T-cell (primary cell): ENCODE measurements around the gene TMPRSS11E. TPM values are rescaled to one million over a fixed set of nuclear protein-coding genes. Genes with fewer than 3 reads are reported as not detected.
"Not testable (repeated sequence)": the region's sequence is repeated elsewhere in the genome, so short reads cannot be mapped to it uniquely, and the experiment has no call there.

ENCODE experiments used
- ATAC-seq, 4 experiments: fragments of 200-7000 bp in 3 of 4; fragments of 150-1000 bp in 1 of 4; cut with Tn5 transposase; replicated peaks in 1 of 4; 1 replicate in 3 of 4; 2 replicates in 1 of 4; pipeline ENCODE4 v1.10.0; 2021; ENCODE audit warnings: moderate library complexity in 3 of 4, mild to moderate bottlenecking in 2 of 4, moderate number of reproducible peaks in 1 of 4
- CTCF ChIA-PET, 2 donors: fragments of 300-600 bp; sonication (Branson Sonifier 250); formaldehyde crosslinking; loops; one replicate each; lab custom pipeline; 2022; ENCODE audit warnings: antibody characterized with exemption in 2 of 2; lab: Charles Lee
- POLR2A ChIA-PET, 2 donors: fragments of 300-600 bp; sonication (Branson Sonifier 250); formaldehyde crosslinking; loops; one replicate each; lab custom pipeline; 2022; ENCODE audit warnings: antibody characterized with exemption in 2 of 2; lab: Charles Lee
- DNase-seq, 35 experiments: peaks; one replicate each; pipeline versions ENCODE4 v3.0.0 to v3.0.0-alpha.2; 2013 to 2023
- H3K27ac ChIP-seq: one replicate; pipeline ENCODE4 v1.5.1; 2013; ENCODE audit warnings: low read length
- H3K27me3 ChIP-seq, 2 experiments: replicated peaks in 1 of 2; 1 replicate in 1 of 2; 2 replicates in 1 of 2; pipeline versions ENCODE4 v1.6.1 to v1.7.0; 2013; ENCODE audit warnings: low read length in 1 of 2, mixed read lengths in 1 of 2; ENCODE audit not compliant: control insufficient read depth in 2 of 2, insufficient read depth in 2 of 2; ENCODE audit errors: extremely low read depth in 1 of 2
- H3K36me3 ChIP-seq, 2 donors: 1 replicate in 1 of 2; 2 replicates in 1 of 2; pipeline versions ENCODE4 v1.6.1 to v1.7.0; 2013; ENCODE audit warnings: low read length in 1 of 2; ENCODE audit not compliant: control insufficient read depth in 2 of 2, insufficient read depth in 1 of 2; ENCODE audit errors: extremely low read depth in 1 of 2
- H3K4me1 ChIP-seq, 2 experiments: 1 replicate in 1 of 2; 2 replicates in 1 of 2; pipeline versions ENCODE4 v1.6.1 to v1.7.0; 2013; ENCODE audit warnings: low read length in 2 of 2, mixed read lengths in 1 of 2; ENCODE audit not compliant: insufficient read depth in 2 of 2, control insufficient read depth in 1 of 2; ENCODE audit errors: extremely low read depth in 1 of 2
- H3K4me3 ChIP-seq, 2 donors: 1 replicate in 1 of 2; 2 replicates in 1 of 2; pipeline versions ENCODE4 v1.5.1 to v1.7.0; 2013; ENCODE audit warnings: mild to moderate bottlenecking in 2 of 2, low read length in 1 of 2, moderate library complexity in 1 of 2; ENCODE audit not compliant: control insufficient read depth in 1 of 2; ENCODE audit errors: extremely low read depth in 1 of 2
- H3K9me3 ChIP-seq: 2 replicates; pipeline ENCODE4 v1.7.0; 2013
- H3K27ac Mint-ChIP-seq, 2 donors: one replicate each; pipeline ENCODE4 v1.8.0; 2020 to 2021; ENCODE audit warnings: mild to moderate bottlenecking in 2 of 2, mixed read lengths in 2 of 2
- H3K27me3 Mint-ChIP-seq, 2 donors: one replicate each; pipeline ENCODE4 v1.8.0; 2021 to 2022; ENCODE audit warnings: mixed read lengths in 2 of 2
- H3K36me3 Mint-ChIP-seq: one replicate; pipeline ENCODE4 v1.8.0; 2021; ENCODE audit warnings: mixed read lengths
- H3K4me1 Mint-ChIP-seq, 3 donors: one replicate each; pipeline ENCODE4 v1.8.0; 2020 to 2022; ENCODE audit warnings: mixed read lengths in 3 of 3, mild to moderate bottlenecking in 1 of 3
- H3K4me3 Mint-ChIP-seq, 3 donors: one replicate each; pipeline ENCODE4 v1.8.0; 2020 to 2022; ENCODE audit warnings: mild to moderate bottlenecking in 3 of 3, mixed read lengths in 3 of 3, moderate library complexity in 3 of 3
- H3K9me3 Mint-ChIP-seq, 3 donors: one replicate each; pipeline ENCODE4 v1.8.0; 2020 to 2022; ENCODE audit warnings: mixed read lengths in 3 of 3
- WGBS: methylation state at CpG from one replicate; pipeline ENCODE4 v1.1.5; 2013; ENCODE audit warnings: missing lambda C conversion rate; ENCODE audit not compliant: insufficient coverage; 5-methylcytosine and 5-hydroxymethylcytosine counted together
- total RNA-seq, 35 experiments: library from RNA in 6 of 35; stranded (reverse) in 6 of 35; fragments of 120-200 nt in 1 of 35; gene quantifications; one replicate each; pipeline versions ENCODE4 v1.2.1 to v1.2.4 and lab custom pipeline; 2013 to 2026

The TMPRSS11E gene, protein sequence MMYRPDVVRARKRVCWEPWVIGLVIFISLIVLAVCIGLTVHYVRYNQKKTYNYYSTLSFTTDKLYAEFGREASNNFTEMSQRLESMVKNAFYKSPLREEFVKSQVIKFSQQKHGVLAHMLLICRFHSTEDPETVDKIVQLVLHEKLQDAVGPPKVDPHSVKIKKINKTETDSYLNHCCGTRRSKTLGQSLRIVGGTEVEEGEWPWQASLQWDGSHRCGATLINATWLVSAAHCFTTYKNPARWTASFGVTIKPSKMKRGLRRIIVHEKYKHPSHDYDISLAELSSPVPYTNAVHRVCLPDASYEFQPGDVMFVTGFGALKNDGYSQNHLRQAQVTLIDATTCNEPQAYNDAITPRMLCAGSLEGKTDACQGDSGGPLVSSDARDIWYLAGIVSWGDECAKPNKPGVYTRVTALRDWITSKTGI
- total RNA-seq (under 1 TPM in 1 of 5 donors, not detected in 4; 0.26 TPM), total RNA-seq (lab: John Stamatoyannopoulos, UW) (0 to 1.2 (median 0.14) reads per million in 29 experiments)
- not detected for total RNA-seq (2013)

DNA sequence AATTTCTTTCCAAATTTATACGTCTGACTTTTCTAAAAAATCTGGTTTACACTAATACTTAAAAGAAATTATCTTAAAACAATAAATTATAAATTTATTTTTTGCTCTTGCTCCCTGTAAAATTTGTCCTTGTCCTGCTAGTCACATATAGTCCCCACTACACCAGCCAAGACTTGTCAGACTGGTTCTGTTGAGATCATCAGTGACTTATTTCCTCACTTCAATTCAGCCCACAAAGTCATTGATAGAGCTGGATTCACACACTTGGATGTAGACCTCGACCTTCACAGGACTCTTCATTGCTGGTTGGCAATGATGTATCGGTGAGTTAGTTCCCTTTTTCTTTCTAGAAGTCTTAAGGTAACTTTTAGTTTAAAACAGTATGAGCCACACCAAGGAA is at the start of gene TMPRSS11E:
TMPRSS11E (plus strand) TSS at position 263 of the 400 bp plus-strand sequence; CDS start at position 313, 50 bp downstream.
- peaks cover 0 to 6% of the 10 kb centered on the region in 2 experiments for H3K4me1 ChIP-seq
- Mint-ChIP-seq H3K4me1 (peaks cover 7 to 41% (median 26%) of the 10 kb centered on the region in 3 donors), H3K4me3 (no peak within 1 kb of the TSS), H3K27ac (no peak within 1 kb of the TSS), H3K9me3 (no peaks in the 10 kb centered on the region), H3K27me3 (peaks cover 0 to 3% of the 10 kb centered on the region in 2 donors), H3K36me3 (no peaks in the 10 kb centered on the region)
- no CpG with 5 or more reads among the region's 3 CpGs for WGBS
- ChIA-PET CTCF (no interaction called here), POLR2A (no interaction called here)
- H3K4me3 ChIP-seq = no peak within 1 kb of the TSS
- ATAC-seq = no peak
- no peak for DNase-seq
- H3K9me3 ChIP-seq = no peaks in the 10 kb centered on the region
- no peaks in the 10 kb centered on the region for H3K27me3 ChIP-seq
- H3K27ac ChIP-seq = no peak within 1 kb of the TSS
- no peaks in the 10 kb centered on the region for H3K36me3 ChIP-seq

GRCh38 chr4:68399306-68399705 is 48.0 kb upstream of the TMPRSS11E start:
- no peak overlapping the region for H3K27ac ChIP-seq
- no CpG with 5 or more reads among the region's 4 CpGs for WGBS
- ChIA-PET POLR2A (no interaction called here), CTCF (no interaction called here)
- no peak overlapping the region for H3K4me3 ChIP-seq
- DNase-seq (no peak), ATAC-seq (no peak)
- H3K27ac Mint-ChIP-seq = no peak overlapping the region
- no peak overlapping the region for H3K4me3 Mint-ChIP-seq
- no peaks in the 10 kb centered on the region for H3K36me3 ChIP-seq
- no peaks in the 10 kb centered on the region for H3K4me1 ChIP-seq
- peaks cover 0 to 8% (median 0%) of the 10 kb centered on the region in 3 donors for H3K4me1 Mint-ChIP-seq
- no peaks in the 10 kb centered on the region for H3K36me3 Mint-ChIP-seq
- H3K9me3 Mint-ChIP-seq = peaks cover 0 to 3% (median 0%) of the 10 kb centered on the region in 3 donors
- no peaks in the 10 kb centered on the region for H3K27me3 ChIP-seq
- peaks cover 2 to 4% of the 10 kb centered on the region in 2 donors for H3K27me3 Mint-ChIP-seq
- H3K9me3 ChIP-seq = no peaks in the 10 kb centered on the region

DNA sequence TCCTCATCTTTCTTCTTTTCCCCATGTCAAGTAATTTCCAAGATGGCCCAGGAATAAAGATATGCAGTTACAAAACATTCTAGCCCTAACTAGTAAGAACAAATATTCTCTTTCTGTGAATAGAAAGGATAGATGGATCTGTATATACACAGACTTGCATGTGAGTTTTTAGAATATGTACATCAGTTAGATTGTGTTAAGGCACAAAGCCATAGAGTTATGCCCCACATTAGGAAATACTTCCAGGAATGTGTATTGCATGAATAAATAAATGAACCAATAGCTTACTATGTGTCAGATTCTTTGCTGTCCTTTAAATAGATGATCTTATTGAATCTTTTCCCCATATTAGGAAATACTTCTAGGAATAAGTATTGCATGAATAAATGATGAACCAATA is 46.0 kb upstream of the TMPRSS11E start:
- Histone ChIP-seq H3K4me3 (no peak overlapping the region), H3K27ac (no peak overlapping the region), H3K4me1 (no peaks in the 10 kb centered on the region), H3K27me3 (no peaks in the 10 kb centered on the region), H3K9me3 (no peaks in the 10 kb centered on the region), H3K36me3 (no peaks in the 10 kb centered on the region)
- ChIA-PET POLR2A (no interaction called here), CTCF (interaction anchor here in 1 of 2 donors (0.6 kb wide), 1 partner anchor 1423 kb away, joined by 3 read pairs; no protein-coding TSS in a partner anchor)
- H3K4me1 Mint-ChIP-seq = peaks cover 0 to 8% (median 0%) of the 10 kb centered on the region in 3 donors
- no peak overlapping the region for H3K4me3 Mint-ChIP-seq
- DNase-seq = no peak
- no peaks in the 10 kb centered on the region for H3K9me3 Mint-ChIP-seq
- peaks cover 0 to 3% of the 10 kb centered on the region in 2 donors for H3K27me3 Mint-ChIP-seq
- no peak overlapping the region for H3K27ac Mint-ChIP-seq
- no peak for ATAC-seq
- no peaks in the 10 kb centered on the region for H3K36me3 Mint-ChIP-seq

- Mint-ChIP-seq H3K4me3 (no peak overlapping the region), H3K9me3 (no peaks in the 10 kb centered on the region), H3K27ac (no peak overlapping the region), H3K4me1 (no peaks in the 10 kb centered on the region), H3K27me3 (peaks cover 0 to 3% of the 10 kb centered on the region in 2 donors), H3K36me3 (no peaks in the 10 kb centered on the region)
- no peaks in the 10 kb centered on the region for H3K36me3 ChIP-seq
- no peaks in the 10 kb centered on the region for H3K4me1 ChIP-seq
- no peak overlapping the region for H3K27ac ChIP-seq
- ATAC-seq (no peak), DNase-seq (no peak)
- no peak overlapping the region for H3K4me3 ChIP-seq
- POLR2A ChIA-PET = no interaction called here
- H3K27me3 ChIP-seq = peaks cover 0 to 3% of the 10 kb centered on the region in 2 experiments
- CTCF ChIA-PET = no interaction called here
- 63% methylated on average over 2 of the region's 2 CpGs for WGBS
- no peaks in the 10 kb centered on the region for H3K9me3 ChIP-seq
These were observed 43.1 kb upstream of the TMPRSS11E start for GRCh38 chr4:68404153-68404552.

DNA sequence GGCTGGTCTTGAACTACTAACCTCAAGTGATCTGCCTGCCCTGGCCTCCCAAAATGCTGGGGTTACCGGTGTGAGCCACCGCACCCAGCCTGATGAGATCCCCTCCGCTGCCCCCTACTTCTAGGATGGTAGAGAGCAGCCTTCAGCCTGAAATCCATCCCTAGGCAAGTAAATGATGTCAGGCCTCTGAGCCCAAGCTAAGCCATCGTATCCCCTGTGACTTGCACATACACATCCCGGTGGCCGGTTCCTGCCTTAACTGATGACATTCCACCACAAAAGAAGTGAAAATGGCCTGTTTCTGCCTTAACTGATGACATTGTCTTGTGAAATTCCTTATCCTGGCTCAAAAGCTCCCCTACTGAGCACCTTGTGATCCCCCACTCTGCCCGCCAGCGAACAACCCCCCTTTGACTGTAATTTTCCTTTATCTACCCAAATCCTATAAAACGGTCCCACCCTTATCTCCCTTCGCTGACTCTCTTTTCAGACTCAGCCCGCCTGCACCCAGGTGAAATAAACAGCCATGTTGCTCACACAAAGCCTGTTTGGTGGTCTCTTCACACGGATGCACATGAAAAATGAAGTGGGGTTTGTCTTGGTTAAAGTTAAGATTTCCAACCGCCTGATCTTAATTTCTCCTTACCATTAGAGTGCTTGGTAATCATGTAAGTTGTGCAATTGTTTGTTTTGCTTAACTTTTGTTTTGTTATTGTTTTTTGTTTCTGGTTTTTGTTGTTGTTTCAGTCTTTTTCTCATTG is 41.4 kb upstream of the TMPRSS11E start:
- H3K4me1 Mint-ChIP-seq, H3K27me3 Mint-ChIP-seq, H3K4me1 ChIP-seq, CTCF ChIA-PET, DNase-seq, H3K4me3 ChIP-seq, H3K4me3 Mint-ChIP-seq, H3K27ac Mint-ChIP-seq, ATAC-seq, H3K27me3 ChIP-seq, H3K36me3 ChIP-seq, POLR2A ChIA-PET, H3K9me3 Mint-ChIP-seq, H3K36me3 Mint-ChIP-seq, H3K27ac ChIP-seq, H3K9me3 ChIP-seq: not testable (repeated sequence)
- 96% methylated on average over 6 of the region's 13 CpGs for WGBS

DNA sequence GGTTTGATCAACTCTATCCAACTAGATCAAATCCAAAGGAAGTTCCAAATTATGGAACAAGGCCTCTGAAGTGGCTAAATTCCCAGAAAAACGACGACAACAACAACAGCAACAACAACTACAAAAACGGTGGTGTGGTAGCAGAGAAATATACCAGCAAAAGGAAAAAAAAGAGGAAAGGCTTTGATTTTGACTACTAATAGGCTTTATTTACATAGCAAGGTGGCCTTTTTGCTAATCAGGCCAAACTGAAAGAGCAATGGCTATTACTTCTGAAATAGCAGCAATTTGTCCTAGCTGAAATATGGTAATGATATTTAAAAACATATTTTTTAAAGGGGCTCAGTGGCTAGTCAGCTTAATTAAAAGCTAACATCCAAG is 40.8 kb upstream of the TMPRSS11E start:
- H3K9me3 ChIP-seq = no peaks in the 10 kb centered on the region
- no peaks in the 10 kb centered on the region for H3K4me1 Mint-ChIP-seq
- H3K27me3 ChIP-seq = peaks cover 0 to 5% of the 10 kb centered on the region in 2 experiments

More for the DNA sequence above, 40.8 kb upstream of the TMPRSS11E start:
- H3K4me3 Mint-ChIP-seq = no peak overlapping the region
- Histone ChIP-seq H3K36me3 (no peaks in the 10 kb centered on the region), H3K27ac (no peak overlapping the region), H3K4me3 (no peak overlapping the region), H3K4me1 (no peaks in the 10 kb centered on the region)
- ChIA-PET CTCF (no interaction called here), POLR2A (no interaction called here)
- H3K36me3 Mint-ChIP-seq = no peaks in the 10 kb centered on the region
- ATAC-seq = no peak
- no peak overlapping the region for H3K27ac Mint-ChIP-seq
- peaks cover 0 to 6% of the 10 kb centered on the region in 2 donors for H3K27me3 Mint-ChIP-seq
- H3K9me3 Mint-ChIP-seq = no peaks in the 10 kb centered on the region
- WGBS = no CpG with 5 or more reads among the region's 3 CpGs
- no peak for DNase-seq
